Suprapubic skin (tissue), 4 donors: Measurements from ENCODE around the gene AURKA.
"Not testable (repeated sequence)": the region's sequence is repeated elsewhere in the genome, so short reads cannot be mapped to it uniquely, and the experiment has no call there.

Experiments used
- EP300 ChIP-seq: sonication (generic); formaldehyde crosslinking; IDR thresholded peaks from one replicate; pipeline ENCODE4 v1.6.1; 2017; ENCODE audit warnings: antibody characterized with exemption
- POLR2AphosphoS5 ChIP-seq, 3 donors: sonication (generic); formaldehyde crosslinking; IDR thresholded peaks; one replicate each; pipeline ENCODE4 v1.6.1; 2017; ENCODE audit warnings: antibody characterized with exemption in 3 of 3
- TF ChIP-seq, protein P1 (sequence below), 2 donors: fragments of 200-600 bp in 1 of 2; fragments of 450-650 bp in 1 of 2; sonication (generic) in 1 of 2; IDR thresholded peaks; one replicate each; pipeline ENCODE4 v1.5.1; 2016 to 2019; ENCODE audit warnings: antibody characterized with exemption in 2 of 2, mild to moderate bottlenecking in 1 of 2, moderate library complexity in 1 of 2

GRCh38 chr20:56336709-56337108, 55.3 kb downstream of the AURKA start:
- TF ChIP-seq POLR2AphosphoS5 (IDR thresholded peaks at IDR 0.05); EP300: not testable (repeated sequence)
- TF ChIP-seq, protein P1, sequence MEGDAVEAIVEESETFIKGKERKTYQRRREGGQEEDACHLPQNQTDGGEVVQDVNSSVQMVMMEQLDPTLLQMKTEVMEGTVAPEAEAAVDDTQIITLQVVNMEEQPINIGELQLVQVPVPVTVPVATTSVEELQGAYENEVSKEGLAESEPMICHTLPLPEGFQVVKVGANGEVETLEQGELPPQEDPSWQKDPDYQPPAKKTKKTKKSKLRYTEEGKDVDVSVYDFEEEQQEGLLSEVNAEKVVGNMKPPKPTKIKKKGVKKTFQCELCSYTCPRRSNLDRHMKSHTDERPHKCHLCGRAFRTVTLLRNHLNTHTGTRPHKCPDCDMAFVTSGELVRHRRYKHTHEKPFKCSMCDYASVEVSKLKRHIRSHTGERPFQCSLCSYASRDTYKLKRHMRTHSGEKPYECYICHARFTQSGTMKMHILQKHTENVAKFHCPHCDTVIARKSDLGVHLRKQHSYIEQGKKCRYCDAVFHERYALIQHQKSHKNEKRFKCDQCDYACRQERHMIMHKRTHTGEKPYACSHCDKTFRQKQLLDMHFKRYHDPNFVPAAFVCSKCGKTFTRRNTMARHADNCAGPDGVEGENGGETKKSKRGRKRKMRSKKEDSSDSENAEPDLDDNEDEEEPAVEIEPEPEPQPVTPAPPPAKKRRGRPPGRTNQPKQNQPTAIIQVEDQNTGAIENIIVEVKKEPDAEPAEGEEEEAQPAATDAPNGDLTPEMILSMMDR (IDR thresholded peaks at IDR 0.05), result not testable (repeated sequence)
